T-helper 1 cell treated with Interleukin-12 subunit alpha and Interleukin-12 subunit beta and Interleukin-4 antibody, amounts not matched to agents 30 μg/mL and 1 μg/mL, for 36 hours (primary cell): ENCODE results near the gene RIMS3.
"Not testable (repeated sequence)": the region's sequence is repeated elsewhere in the genome, so short reads cannot be mapped to it uniquely, and the experiment has no call there.

Experiments
- H3K27ac Mint-ChIP-seq: one replicate; pipeline ENCODE4 v1.8.0; 2021; ENCODE audit warnings: mild to moderate bottlenecking, mixed read lengths
- H3K27me3 Mint-ChIP-seq: one replicate; pipeline ENCODE4 v1.8.0; 2021; ENCODE audit warnings: low read depth, mixed read lengths
- H3K36me3 Mint-ChIP-seq: one replicate; pipeline ENCODE4 v1.8.0; 2021; ENCODE audit warnings: low read depth, mixed read lengths
- H3K4me1 Mint-ChIP-seq: one replicate; pipeline ENCODE4 v1.8.0; 2021; ENCODE audit warnings: low read depth, mixed read lengths
- H3K4me3 Mint-ChIP-seq: one replicate; pipeline ENCODE4 v1.8.0; 2021; ENCODE audit warnings: mild to moderate bottlenecking, moderate library complexity, mixed read lengths
- H3K9me3 Mint-ChIP-seq: one replicate; pipeline ENCODE4 v1.8.0; 2021; ENCODE audit warnings: mixed read lengths

Gene RIMS3

GRCh38 chr1:40665335-40666171, at the start of gene RIMS3:
TSS of gene RIMS3 (minus strand) at chr1:40665682. CDS start at chr1:40641925, 23,757 bp downstream.
- H3K27me3 Mint-ChIP-seq = peaks cover 9% of the 10 kb centered on the region
- H3K4me3 Mint-ChIP-seq = peak within 1 kb of the TSS; percentile 86
- peak within 1 kb of the TSS; percentile 67 for H3K27ac Mint-ChIP-seq
- H3K36me3 Mint-ChIP-seq = no peaks in the 10 kb centered on the region
- H3K9me3 Mint-ChIP-seq = no peaks in the 10 kb centered on the region
- H3K4me1 Mint-ChIP-seq = peaks cover 21% of the 10 kb centered on the region

GRCh38 chr1:40712997-40713396, 47.5 kb upstream of the RIMS3 start:
- Mint-ChIP-seq H3K27ac (peak overlapping the region; percentile 84), H3K4me3 (peak overlapping the region; percentile 44)

DNA sequence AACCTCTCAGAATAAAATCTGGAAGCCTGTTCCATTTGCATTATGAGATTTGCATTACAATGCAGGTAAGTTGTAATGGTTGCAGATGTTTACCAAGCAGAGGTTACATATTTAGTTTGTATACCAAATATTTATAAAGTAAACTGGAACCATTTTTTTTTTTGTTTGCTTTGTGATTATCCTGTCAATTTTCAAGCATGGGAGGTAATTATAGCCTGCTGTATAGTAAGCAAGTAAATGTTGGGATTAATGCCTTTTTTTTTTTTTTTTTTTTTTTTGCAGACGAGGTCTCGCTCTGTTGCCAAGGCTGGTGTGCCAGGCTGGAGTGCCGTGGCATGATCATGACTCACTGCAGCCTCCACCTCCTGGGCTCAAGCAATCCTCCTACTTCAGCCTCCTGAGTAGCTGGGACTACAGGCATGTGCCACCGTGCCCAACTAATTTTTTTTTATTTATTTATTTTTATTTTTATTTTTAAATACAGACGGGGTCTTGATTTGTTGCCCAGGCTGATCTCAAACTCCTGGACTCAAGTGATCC, 47.0 kb upstream of the RIMS3 start:
- Mint-ChIP-seq H3K27me3 (no peaks in the 10 kb centered on the region), H3K27ac (peak overlapping the region; percentile 20), H3K4me1 (peaks cover 61% of the 10 kb centered on the region), H3K4me3 (no peak overlapping the region), H3K36me3 (peaks cover 35% of the 10 kb centered on the region), H3K9me3 (no peaks in the 10 kb centered on the region)

More at GRCh38 chr1:40712997-40713396, 47.5 kb upstream of the RIMS3 start:
- H3K9me3 Mint-ChIP-seq = no peaks in the 10 kb centered on the region
- H3K4me1 Mint-ChIP-seq = peaks cover 63% of the 10 kb centered on the region
- peaks cover 35% of the 10 kb centered on the region for H3K36me3 Mint-ChIP-seq
- no peaks in the 10 kb centered on the region for H3K27me3 Mint-ChIP-seq

GRCh38 chr1:40711465-40712404, 46.3 kb upstream of the RIMS3 start:
- Mint-ChIP-seq H3K4me1 (peaks cover 58% of the 10 kb centered on the region), H3K4me3 (peak overlapping the region; percentile 28), H3K27ac (peak overlapping the region; percentile 7)

DNA sequence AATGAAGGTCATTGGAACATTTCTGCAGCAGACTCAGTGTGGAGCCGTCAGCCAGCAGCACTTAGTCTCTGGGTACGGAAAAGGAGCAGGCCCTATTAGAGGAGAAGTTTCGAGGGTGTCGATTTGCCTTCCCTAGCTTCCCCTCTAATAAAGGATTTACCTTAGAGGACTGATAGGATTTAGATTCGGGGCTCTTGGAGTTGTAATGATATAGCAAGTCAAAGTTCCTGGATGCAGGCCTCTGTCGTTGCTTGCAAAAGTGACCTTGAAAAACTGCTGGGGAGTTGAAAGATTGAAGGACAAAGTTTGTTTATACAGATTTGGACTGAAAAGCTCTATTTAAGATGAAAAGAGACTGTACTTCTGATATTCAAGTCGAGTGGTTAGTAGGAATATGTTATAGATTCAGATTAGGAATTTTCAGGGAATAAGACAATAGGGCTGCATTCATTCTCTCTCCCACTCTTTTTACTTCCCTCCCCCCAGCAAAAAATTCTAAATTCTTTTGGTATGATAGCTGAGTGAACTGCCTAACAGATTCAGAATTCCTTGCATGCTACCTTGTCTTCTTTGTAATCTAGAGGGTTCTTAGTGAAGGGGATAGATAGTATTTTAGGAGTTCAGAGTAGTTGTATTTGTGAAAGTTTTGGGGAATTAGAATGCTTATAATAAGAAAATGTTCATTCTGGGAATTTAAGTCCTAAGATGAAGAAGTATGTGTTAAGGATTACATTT, 45.3 kb upstream of the RIMS3 start:
- Mint-ChIP-seq H3K27me3 (no peaks in the 10 kb centered on the region), H3K4me1 (peaks cover 53% of the 10 kb centered on the region), H3K4me3 (peak overlapping the region; percentile 36), H3K36me3 (peaks cover 23% of the 10 kb centered on the region), H3K9me3 (no peaks in the 10 kb centered on the region), H3K27ac (peak overlapping the region; percentile 7)

More at GRCh38 chr1:40711465-40712404, 46.3 kb upstream of the RIMS3 start:
- Mint-ChIP-seq H3K36me3 (peaks cover 33% of the 10 kb centered on the region), H3K9me3 (no peaks in the 10 kb centered on the region), H3K27me3 (no peaks in the 10 kb centered on the region)

- H3K4me1 Mint-ChIP-seq = peaks cover 50% of the 10 kb centered on the region
These were observed 44.4 kb upstream of the RIMS3 start for GRCh38 chr1:40709802-40710278.

GRCh38 chr1:40709100-40709801, 43.8 kb upstream of the RIMS3 start:
- H3K27ac Mint-ChIP-seq = peak overlapping the region; percentile 87
- no peaks in the 10 kb centered on the region for H3K9me3 Mint-ChIP-seq
- peak overlapping the region; percentile 89 for H3K4me3 Mint-ChIP-seq
- no peaks in the 10 kb centered on the region for H3K27me3 Mint-ChIP-seq
- H3K4me1 Mint-ChIP-seq = peaks cover 55% of the 10 kb centered on the region
- peaks cover 19% of the 10 kb centered on the region for H3K36me3 Mint-ChIP-seq

More at GRCh38 chr1:40709802-40710278, 44.4 kb upstream of the RIMS3 start:
- peaks cover 19% of the 10 kb centered on the region for H3K36me3 Mint-ChIP-seq
- H3K9me3 Mint-ChIP-seq = no peaks in the 10 kb centered on the region
- no peaks in the 10 kb centered on the region for H3K27me3 Mint-ChIP-seq
- peak overlapping the region; percentile 87 for H3K27ac Mint-ChIP-seq
- H3K4me3 Mint-ChIP-seq = peak overlapping the region; percentile 89

- no peaks in the 10 kb centered on the region for H3K9me3 Mint-ChIP-seq
- no peaks in the 10 kb centered on the region for H3K27me3 Mint-ChIP-seq
- peaks cover 19% of the 10 kb centered on the region for H3K36me3 Mint-ChIP-seq
- peak overlapping the region; percentile 87 for H3K27ac Mint-ChIP-seq
- peaks cover 58% of the 10 kb centered on the region for H3K4me1 Mint-ChIP-seq
- H3K4me3 Mint-ChIP-seq = peak overlapping the region; percentile 89
These were observed 43.2 kb upstream of the RIMS3 start for GRCh38 chr1:40708750-40709099.

GRCh38 chr1:40706626-40707025, 41.1 kb upstream of the RIMS3 start:
- H3K9me3 Mint-ChIP-seq = no peaks in the 10 kb centered on the region
- no peak overlapping the region for H3K27ac Mint-ChIP-seq
- H3K36me3 Mint-ChIP-seq = peaks cover 9% of the 10 kb centered on the region
- no peaks in the 10 kb centered on the region for H3K27me3 Mint-ChIP-seq
- peaks cover 51% of the 10 kb centered on the region for H3K4me1 Mint-ChIP-seq
- H3K4me3 Mint-ChIP-seq = no peak overlapping the region

- Mint-ChIP-seq H3K4me3 (no peak overlapping the region), H3K4me1 (peaks cover 41% of the 10 kb centered on the region), H3K27me3 (no peaks in the 10 kb centered on the region), H3K9me3 (no peaks in the 10 kb centered on the region), H3K27ac (no peak overlapping the region), H3K36me3 (peaks cover 5% of the 10 kb centered on the region)
These were observed 39.6 kb upstream of the RIMS3 start for GRCh38 chr1:40704817-40705733.

GRCh38 chr1:40703316-40703715, 37.8 kb upstream of the RIMS3 start:
- H3K36me3 Mint-ChIP-seq = peaks cover 5% of the 10 kb centered on the region
- H3K27ac Mint-ChIP-seq = no peak overlapping the region
- no peaks in the 10 kb centered on the region for H3K9me3 Mint-ChIP-seq
- H3K4me3 Mint-ChIP-seq = no peak overlapping the region
- peaks cover 41% of the 10 kb centered on the region for H3K4me1 Mint-ChIP-seq
- no peaks in the 10 kb centered on the region for H3K27me3 Mint-ChIP-seq

DNA sequence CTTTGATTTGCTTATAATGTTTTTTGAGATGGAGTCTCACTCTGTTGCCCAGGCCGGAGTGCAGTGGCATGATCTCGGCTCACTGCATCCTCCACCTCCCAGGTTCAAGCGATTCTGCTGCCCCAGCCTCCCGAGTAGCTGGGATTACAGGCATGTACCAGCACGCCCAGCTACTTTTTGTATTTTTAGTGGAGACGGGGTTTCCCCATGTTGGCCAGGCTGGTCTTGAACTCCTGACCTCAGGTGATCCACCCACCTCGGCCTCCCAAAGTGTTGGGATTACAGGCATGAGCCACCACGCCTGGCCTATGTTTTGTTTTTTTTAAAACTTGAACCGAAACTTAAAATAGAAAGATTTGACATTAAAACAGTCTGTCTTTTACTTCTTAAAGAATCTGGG, 37.3 kb upstream of the RIMS3 start:
- H3K27me3 Mint-ChIP-seq, H3K4me3 Mint-ChIP-seq, H3K9me3 Mint-ChIP-seq, H3K36me3 Mint-ChIP-seq, H3K27ac Mint-ChIP-seq: not testable (repeated sequence)
- H3K4me1 Mint-ChIP-seq = peaks cover 39% of the 10 kb centered on the region
